Tibial nerve (tissue), 4 donors: ENCODE results near the gene PXT1. TPM values are rescaled to one million over a fixed set of nuclear protein-coding genes. Genes with fewer than 3 reads are reported as not detected.
A peak's percentile ranks its signal among the peaks of the same experiment; 100 is the strongest.

Experiments
- DNase-seq, 2 donors: peaks; one replicate each; pipeline ENCODE4 v3.0.0-alpha.2; 2019; ENCODE audit warnings: low spot score in 2 of 2
- H3K27ac ChIP-seq, 4 donors: fragments of 200-600 bp; sonication (generic) in 3 of 4; one replicate each; pipeline ENCODE4 v1.5.1; 2017 to 2019; ENCODE audit warnings: mild to moderate bottlenecking in 1 of 4
- H3K27me3 ChIP-seq, 2 donors: fragments of 200-600 bp; sonication (generic) in 1 of 2; one replicate each; pipeline versions ENCODE4 v1.5.1 to v1.6.0; 2017 to 2019
- H3K36me3 ChIP-seq, 3 donors: fragments of 200-600 bp; sonication (generic); one replicate each; pipeline ENCODE4 v1.5.1; 2018 to 2019
- H3K4me1 ChIP-seq, 4 donors: fragments of 200-600 bp; sonication (generic) in 3 of 4; one replicate each; pipeline ENCODE4 v1.5.1; 2017 to 2019
- H3K4me3 ChIP-seq, 4 donors: fragments of 200-600 bp; sonication (generic) in 3 of 4; one replicate each; pipeline ENCODE4 v1.5.1; 2017 to 2019; ENCODE audit warnings: mild to moderate bottlenecking in 1 of 4, moderate library complexity in 1 of 4
- H3K9me3 ChIP-seq, 4 donors: fragments of 200-600 bp; sonication (generic) in 3 of 4; one replicate each; pipeline ENCODE4 v1.5.1; 2017 to 2019
- EP300 ChIP-seq, 2 donors: sonication (generic); formaldehyde crosslinking; IDR thresholded peaks; one replicate each; pipeline ENCODE4 v1.6.1; 2017; ENCODE audit warnings: antibody characterized with exemption in 2 of 2, mild to moderate bottlenecking in 1 of 2
- POLR2A ChIP-seq, 2 donors: fragments of 450-650 bp; IDR thresholded peaks; one replicate each; pipeline ENCODE4 v1.6.1; 2017; ENCODE audit warnings: antibody characterized with exemption in 2 of 2, mild to moderate bottlenecking in 2 of 2, moderate library complexity in 2 of 2
- WGBS, 2 donors: methylation state at CpG; one replicate each; pipeline ENCODE4 v1.1.5; 2018; 5-methylcytosine and 5-hydroxymethylcytosine counted together
- total RNA-seq, 4 donors: library from RNA; depleted of rRNA; stranded (reverse); fragments of >200 nt; gene quantifications; one replicate each; pipeline ENCODE4 v1.1.0, GENCODE V29; 2016
- TF ChIP-seq, protein P1 (sequence below), 5 experiments: fragments of 200-600 bp in 3 of 5; fragments of 450-650 bp in 2 of 5; sonication (generic) in 3 of 5; IDR thresholded peaks; one replicate each; pipeline ENCODE4 v1.5.1; 2016 to 2019; ENCODE audit warnings: antibody characterized with exemption in 5 of 5, mild to moderate bottlenecking in 3 of 5, moderate library complexity in 2 of 5

PXT1 gene
- total RNA-seq, 4 donors from 2014 or later = not detected

DNA sequence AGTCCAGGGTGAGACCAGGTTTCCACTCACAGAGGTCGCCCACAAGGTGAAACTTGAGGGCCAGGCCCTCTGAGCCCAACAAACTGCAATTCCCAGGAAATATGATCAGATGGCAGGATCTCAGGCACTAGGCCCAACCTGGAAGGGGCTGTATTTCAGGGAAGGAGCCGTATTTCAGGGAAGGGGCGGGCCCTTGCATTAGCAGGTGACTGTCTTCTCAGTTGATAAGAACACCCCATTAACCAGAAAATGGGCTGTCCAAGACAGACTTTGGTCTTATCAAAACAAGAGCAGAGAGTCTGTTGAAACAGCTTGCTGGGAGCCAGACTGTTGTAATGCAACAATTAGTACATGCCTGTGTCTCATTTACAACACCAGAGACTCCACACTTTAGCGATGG is 95.0 kb downstream of the PXT1 start:
- TF ChIP-seq POLR2A (IDR thresholded peaks at IDR 0.05) (no peak), EP300 (IDR thresholded peaks at IDR 0.05) (no peak)
- TF ChIP-seq, protein P1, sequence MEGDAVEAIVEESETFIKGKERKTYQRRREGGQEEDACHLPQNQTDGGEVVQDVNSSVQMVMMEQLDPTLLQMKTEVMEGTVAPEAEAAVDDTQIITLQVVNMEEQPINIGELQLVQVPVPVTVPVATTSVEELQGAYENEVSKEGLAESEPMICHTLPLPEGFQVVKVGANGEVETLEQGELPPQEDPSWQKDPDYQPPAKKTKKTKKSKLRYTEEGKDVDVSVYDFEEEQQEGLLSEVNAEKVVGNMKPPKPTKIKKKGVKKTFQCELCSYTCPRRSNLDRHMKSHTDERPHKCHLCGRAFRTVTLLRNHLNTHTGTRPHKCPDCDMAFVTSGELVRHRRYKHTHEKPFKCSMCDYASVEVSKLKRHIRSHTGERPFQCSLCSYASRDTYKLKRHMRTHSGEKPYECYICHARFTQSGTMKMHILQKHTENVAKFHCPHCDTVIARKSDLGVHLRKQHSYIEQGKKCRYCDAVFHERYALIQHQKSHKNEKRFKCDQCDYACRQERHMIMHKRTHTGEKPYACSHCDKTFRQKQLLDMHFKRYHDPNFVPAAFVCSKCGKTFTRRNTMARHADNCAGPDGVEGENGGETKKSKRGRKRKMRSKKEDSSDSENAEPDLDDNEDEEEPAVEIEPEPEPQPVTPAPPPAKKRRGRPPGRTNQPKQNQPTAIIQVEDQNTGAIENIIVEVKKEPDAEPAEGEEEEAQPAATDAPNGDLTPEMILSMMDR (IDR thresholded peaks at IDR 0.05) = no peak
- H3K27me3 ChIP-seq = no peaks in the 10 kb centered on the region
- H3K9me3 ChIP-seq = no peaks in the 10 kb centered on the region
- H3K4me3 ChIP-seq = no peak overlapping the region
- H3K36me3 ChIP-seq = no peaks in the 10 kb centered on the region
- no peak for DNase-seq
- H3K4me1 ChIP-seq = peaks cover 0 to 22% (median 10%) of the 10 kb centered on the region in 4 donors
- 87 to 91% methylated on average over 4 of the region's 4 CpGs for WGBS, 2 donors
- H3K27ac ChIP-seq = no peak overlapping the region

DNA sequence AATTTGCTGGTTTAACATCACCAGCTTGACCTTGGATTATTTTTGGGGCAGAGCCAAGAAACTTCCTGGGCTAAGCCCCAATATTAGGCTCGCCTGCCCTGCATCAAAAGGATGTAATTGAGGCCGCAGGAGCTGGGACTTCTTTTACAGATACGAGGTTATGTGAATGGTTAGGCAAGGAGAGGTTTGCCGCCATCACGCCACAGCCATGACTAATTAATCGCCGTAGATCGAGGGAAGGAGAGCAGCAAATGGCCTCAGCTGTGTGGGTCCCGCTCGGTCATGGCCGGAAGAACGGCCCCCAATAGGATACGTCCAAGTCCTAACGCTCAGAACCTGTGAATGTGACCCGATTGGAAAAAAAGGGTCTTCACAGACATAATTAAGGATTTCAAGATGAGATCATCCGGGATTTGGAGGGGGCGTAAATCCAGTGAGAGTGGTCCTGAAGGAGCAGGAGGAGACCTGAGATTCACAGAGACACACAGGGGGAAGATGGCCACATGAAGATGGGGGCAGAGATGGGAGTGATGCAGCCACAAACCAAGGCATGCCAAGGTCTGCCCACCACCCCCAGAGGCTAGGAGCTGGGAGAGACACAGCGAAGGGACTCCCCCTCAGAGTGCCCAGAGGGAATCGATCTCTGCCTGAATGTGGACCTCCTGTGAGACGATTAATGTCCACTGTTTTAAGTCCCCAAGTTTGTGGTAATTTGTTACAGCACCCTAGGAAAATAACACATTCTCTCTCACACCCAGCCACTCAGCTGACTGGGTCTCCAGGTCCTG is 96.0 kb downstream of the PXT1 start:
- 89% methylated on average over 20 of the region's 20 CpGs for WGBS, 2 donors
- no peak overlapping the region for H3K27ac ChIP-seq
- no peaks in the 10 kb centered on the region for H3K27me3 ChIP-seq
- TF ChIP-seq POLR2A (IDR thresholded peaks at IDR 0.05) = no peak
- TF ChIP-seq, protein P1 (IDR thresholded peaks at IDR 0.05) = no peak
- TF ChIP-seq EP300 (IDR thresholded peaks at IDR 0.05) = no peak
- no peaks in the 10 kb centered on the region for H3K9me3 ChIP-seq
- peaks cover 0 to 23% (median 10%) of the 10 kb centered on the region in 4 donors for H3K4me1 ChIP-seq
- no peaks in the 10 kb centered on the region for H3K36me3 ChIP-seq
- DNase-seq = no peak
- H3K4me3 ChIP-seq = no peak overlapping the region

DNA sequence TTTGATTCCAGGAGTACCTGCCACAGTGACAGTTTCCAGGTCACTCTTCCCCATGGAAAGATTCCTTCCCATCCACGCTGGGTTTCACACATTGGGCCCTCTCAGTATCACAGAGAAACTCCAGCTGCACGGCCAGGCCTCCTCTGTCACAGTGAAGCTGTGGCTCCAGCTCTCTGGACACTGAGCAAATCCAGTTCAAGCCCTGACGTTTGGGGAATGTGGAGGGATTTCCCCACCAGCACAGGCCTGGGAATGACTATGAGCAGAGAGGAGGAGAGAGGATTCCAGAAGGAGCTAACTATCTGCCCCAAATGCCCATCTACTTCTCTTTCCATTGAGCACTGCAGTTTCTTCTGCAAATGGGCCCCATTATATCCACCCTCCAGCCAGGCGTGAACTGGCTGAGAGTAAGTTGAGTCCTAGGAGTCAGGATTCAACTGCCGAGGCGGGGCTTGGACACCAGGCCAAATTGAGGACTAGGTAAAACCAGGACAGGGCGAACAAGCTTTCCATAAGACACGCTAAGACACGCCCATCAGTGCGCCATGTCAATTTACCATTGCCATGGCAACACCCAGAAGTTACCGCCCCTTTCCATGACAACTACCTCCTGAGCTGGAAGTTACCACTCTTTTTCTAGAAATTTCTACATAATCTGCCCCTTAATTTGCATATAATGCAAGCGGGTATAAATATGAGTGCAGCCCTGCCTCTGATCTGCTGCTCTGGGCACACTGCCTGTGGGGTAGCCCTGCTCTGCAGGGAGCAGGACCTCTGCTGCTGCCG is 96.8 kb downstream of the PXT1 start:
- no peak for DNase-seq

DNA sequence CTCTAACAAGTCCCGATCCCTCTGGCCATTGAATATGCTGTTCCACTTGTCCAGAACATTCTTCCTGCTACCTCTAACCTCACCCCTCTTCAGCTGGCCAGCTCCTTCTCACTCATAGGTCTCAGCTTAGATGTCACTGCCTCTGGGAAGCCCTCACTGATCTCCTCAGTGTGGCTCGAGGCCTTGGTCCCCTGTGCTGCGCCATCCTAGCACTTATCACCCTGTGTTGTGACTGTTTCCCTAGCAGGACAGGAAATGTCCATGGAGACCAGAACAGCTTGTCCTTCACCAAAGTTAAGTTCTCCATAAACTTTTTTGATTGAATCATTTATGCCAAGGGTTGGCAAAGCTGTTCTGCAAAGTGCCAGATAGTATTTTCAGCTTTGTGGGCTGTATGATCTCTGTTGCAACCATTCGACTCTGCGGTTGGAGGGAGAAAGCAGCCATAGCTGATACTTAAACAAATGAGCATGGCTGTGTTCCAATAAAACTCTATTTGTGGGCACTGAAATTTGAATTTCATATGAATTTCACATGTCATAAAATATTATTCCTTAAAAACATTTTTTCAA is 99.5 kb downstream of the PXT1 start:
- DNase-seq = no peak
- TF ChIP-seq POLR2A (IDR thresholded peaks at IDR 0.05) (no peak), EP300 (IDR thresholded peaks at IDR 0.05) (no peak)
- TF ChIP-seq, protein P1 (IDR thresholded peaks at IDR 0.05) = no peak
- WGBS, 2 donors = 76 to 77% methylated on average over 5 of the region's 5 CpGs
- H3K27me3 ChIP-seq = no peaks in the 10 kb centered on the region
- H3K4me3 ChIP-seq = no peak overlapping the region
- no peaks in the 10 kb centered on the region for H3K9me3 ChIP-seq
- peak overlapping the region in 1 of 4 donors; percentile 26 for H3K27ac ChIP-seq
- no peaks in the 10 kb centered on the region for H3K36me3 ChIP-seq
- H3K4me1 ChIP-seq = peaks cover 0 to 25% (median 0%) of the 10 kb centered on the region in 4 donors

More for the DNA sequence above, 96.8 kb downstream of the PXT1 start:
- TF ChIP-seq POLR2A (IDR thresholded peaks at IDR 0.05) (no peak), EP300 (IDR thresholded peaks at IDR 0.05) (no peak)
- TF ChIP-seq, protein P1 (IDR thresholded peaks at IDR 0.05) = no peak
- H3K4me3 ChIP-seq = no peak overlapping the region
- H3K36me3 ChIP-seq = no peaks in the 10 kb centered on the region
- 74 to 83% methylated on average over 13 of the region's 13 CpGs for WGBS, 2 donors
- no peaks in the 10 kb centered on the region for H3K9me3 ChIP-seq
- H3K4me1 ChIP-seq = peaks cover 0 to 24% (median 4%) of the 10 kb centered on the region in 4 donors
- no peaks in the 10 kb centered on the region for H3K27me3 ChIP-seq
- H3K27ac ChIP-seq = no peak overlapping the region
